ENCODE results near the gene MARCHF11. TPM values are rescaled to one million over a fixed set of nuclear protein-coding genes. Genes with fewer than 3 reads are reported as not detected.

MARCHF11 gene
- not detected for total RNA-seq

GRCh38 chr5:16179511-16179935 lies at the start of gene MARCHF11:
Gene MARCHF11, minus strand, starts transcription at chr5:16179791. Its CDS starts 216 bp downstream, at chr5:16179575.
- no peak for DNase-seq
- TF ChIP-seq CTCF (IDR thresholded peaks at IDR 0.05) (no peak), POLR2A (IDR thresholded peaks at IDR 0.05) (no peak), POLR2AphosphoS5 (IDR thresholded peaks at IDR 0.05) (no peak)
- Histone ChIP-seq H3K36me3 (no peaks in the 10 kb centered on the region), H3K4me1 (peaks cover 0 to 6% (median 1%) of the 10 kb centered on the region in 4 donors), H3K27ac (no peak within 1 kb of the TSS), H3K27me3 (peaks cover 76% of the 10 kb centered on the region), H3K9me3 (no peaks in the 10 kb centered on the region), H3K4me3 (peak within 1 kb of the TSS in 2 of 4 donors; percentile 6 to 25)
- WGBS, 2 donors (ENCODE audit: low coverage in 1 of 2), result 13% methylated on average over 18 of the region's 59 CpGs; no CpG with 5 or more reads in 1 of the 2 donors
- in situ Hi-C loops (cut with MboI; ENCODE audit: low pct_ligation_motif_present in 1 of 4, low pct_unique_long_range_greater_than_20kb in 1 of 4, low sequenced_read_pairs in 3 of 4) (no loop called here), intact Hi-C loops (cut with DNase I; ENCODE audit: low total_unique reads) (no loop called here)

- TF ChIP-seq CTCF (IDR thresholded peaks at IDR 0.05), result no peak
- no peak for TF ChIP-seq POLR2A (IDR thresholded peaks at IDR 0.05)
- TF ChIP-seq EP300 (IDR thresholded peaks at IDR 0.05; ENCODE audit: low read depth), result no peak
- TF ChIP-seq POLR2AphosphoS5 (IDR thresholded peaks at IDR 0.05), result no peak
- WGBS, 2 donors (ENCODE audit: low coverage in 1 of 2), result 78 to 81% methylated on average over 5 of the region's 5 CpGs
These were observed 46.3 kb upstream of the MARCHF11 start for GRCh38 chr5:16225927-16226326.

GRCh38 chr5:16192311-16192710 lies 12.7 kb upstream of the MARCHF11 start:
- H3K36me3 ChIP-seq, result no peaks in the 10 kb centered on the region
- no peak for DNase-seq
- H3K27me3 ChIP-seq, result no peaks in the 10 kb centered on the region
- H3K27ac ChIP-seq, result no peak overlapping the region
- H3K4me3 ChIP-seq, result no peak overlapping the region
- in situ Hi-C loops (cut with MboI; ENCODE audit: low pct_ligation_motif_present in 1 of 4, low pct_unique_long_range_greater_than_20kb in 1 of 4, low sequenced_read_pairs in 3 of 4), result no loop called here
- H3K4me1 ChIP-seq, result no peaks in the 10 kb centered on the region
- H3K9me3 ChIP-seq, result no peaks in the 10 kb centered on the region
- intact Hi-C loops (cut with DNase I; ENCODE audit: low total_unique reads), result no loop called here
- 67 to 76% methylated on average over 2 to 5 of the region's 5 CpGs for WGBS, 2 donors (ENCODE audit: low coverage in 1 of 2)
- TF ChIP-seq CTCF (IDR thresholded peaks at IDR 0.05), result no peak

More at GRCh38 chr5:16225927-16226326, 46.3 kb upstream of the MARCHF11 start:
- Histone ChIP-seq H3K27ac (no peak overlapping the region), H3K4me1 (no peaks in the 10 kb centered on the region), H3K9me3 (no peaks in the 10 kb centered on the region), H3K36me3 (no peaks in the 10 kb centered on the region), H3K4me3 (no peak overlapping the region), H3K27me3 (no peaks in the 10 kb centered on the region)
- intact Hi-C loops (cut with DNase I; ENCODE audit: low total_unique reads) (no loop called here), in situ Hi-C loops (cut with MboI; ENCODE audit: low pct_ligation_motif_present in 1 of 4, low pct_unique_long_range_greater_than_20kb in 1 of 4, low sequenced_read_pairs in 3 of 4) (no loop called here)
- DNase-seq, result no peak

GRCh38 chr5:16180789-16181082 lies 1.1 kb upstream of the MARCHF11 start:
- 15 to 38% methylated on average over 7 of the region's 7 CpGs for WGBS, 2 donors (ENCODE audit: low coverage in 1 of 2)
- Histone ChIP-seq H3K36me3 (no peaks in the 10 kb centered on the region), H3K27me3 (peaks cover 76% of the 10 kb centered on the region), H3K27ac (no peak overlapping the region), H3K4me1 (peaks cover 0 to 6% (median 1%) of the 10 kb centered on the region in 4 donors), H3K9me3 (no peaks in the 10 kb centered on the region), H3K4me3 (no peak overlapping the region)
- no peak for DNase-seq
- intact Hi-C loops (cut with DNase I; ENCODE audit: low total_unique reads), result no loop called here
- TF ChIP-seq POLR2AphosphoS5 (IDR thresholded peaks at IDR 0.05) (no peak), EP300 (IDR thresholded peaks at IDR 0.05; ENCODE audit: low read depth) (no peak), POLR2A (IDR thresholded peaks at IDR 0.05) (no peak), CTCF (IDR thresholded peaks at IDR 0.05) (no peak)
- in situ Hi-C loops (cut with MboI; ENCODE audit: low pct_ligation_motif_present in 1 of 4, low pct_unique_long_range_greater_than_20kb in 1 of 4, low sequenced_read_pairs in 3 of 4), result no loop called here

All from transverse colon (tissue), 4 donors.